Hematopoietic multipotent progenitor cell (in vitro differentiated cells): ENCODE results near the gene PCSK9. TPM values are rescaled to one million over a fixed set of nuclear protein-coding genes. Genes with fewer than 3 reads are reported as not detected.

Source experiments
- DNase-seq, 3 donors: peaks; one replicate each; pipeline ENCODE4 v3.0.0-alpha.2; 2011 to 2015; ENCODE audit warnings: low read depth in 2 of 3, low spot score in 2 of 3
- total RNA-seq: library from RNA; depleted of rRNA; stranded (reverse); fragments of >200 nt; gene quantifications from one replicate; pipeline ENCODE4 v1.2.3, GENCODE V29; 2012

The PCSK9 gene
- total RNA-seq, 1 donor: under 0.01 TPM

- DNase-seq: no peak
Measured at GRCh38 chr1:55043011-55043410, 3.7 kb downstream of the PCSK9 start.

- DNase-seq: no peak
Measured at GRCh38 chr1:55043726-55044125, 4.4 kb downstream of the PCSK9 start.

GRCh38 chr1:55044617-55045397 lies 5.5 kb downstream of the PCSK9 start:
- DNase-seq: no peak

- no peak for DNase-seq
Measured at GRCh38 chr1:55045430-55045829, 6.1 kb downstream of the PCSK9 start.

- no peak for DNase-seq
Measured at GRCh38 chr1:55046871-55047270, 7.5 kb downstream of the PCSK9 start.

- DNase-seq: no peak
Measured at GRCh38 chr1:55047611-55048010, 8.3 kb downstream of the PCSK9 start.

GRCh38 chr1:55048453-55049270 lies 9.3 kb downstream of the PCSK9 start:
- DNase-seq: no peak

GRCh38 chr1:55049271-55049913 lies 10.0 kb downstream of the PCSK9 start:
- no peak for DNase-seq

- DNase-seq: no peak
Measured at GRCh38 chr1:55049914-55050278, 10.5 kb downstream of the PCSK9 start.

- DNase-seq: no peak
Measured at GRCh38 chr1:55050283-55050682, 10.9 kb downstream of the PCSK9 start.

- no peak for DNase-seq
Measured at GRCh38 chr1:55051169-55051568, 11.8 kb downstream of the PCSK9 start.

- DNase-seq: no peak
Measured at GRCh38 chr1:55051621-55052020, 12.3 kb downstream of the PCSK9 start.

- no peak for DNase-seq
Measured at GRCh38 chr1:55052221-55053142, 13.1 kb downstream of the PCSK9 start.

GRCh38 chr1:55053265-55053954 lies 14.1 kb downstream of the PCSK9 start:
- DNase-seq: no peak

GRCh38 chr1:55054396-55054795 lies 15.0 kb downstream of the PCSK9 start:
- DNase-seq: no peak

- no peak for DNase-seq
Measured at GRCh38 chr1:55055084-55055882, 15.9 kb downstream of the PCSK9 start.

GRCh38 chr1:55055951-55056631 lies 16.7 kb downstream of the PCSK9 start:
- DNase-seq: no peak

- no peak for DNase-seq
Measured at GRCh38 chr1:55056632-55056992, 17.3 kb downstream of the PCSK9 start.
